Left ventricle myocardium inferior (tissue), 1 donor: ENCODE data around the gene MCFD2. TPM values are rescaled to one million over a fixed set of nuclear protein-coding genes. Genes with fewer than 3 reads are reported as not detected.

Experiments
- DNase-seq: peaks from one replicate; pipeline ENCODE4 v3.0.0-alpha.2; 2020
- H3K27ac ChIP-seq: fragments of 200-600 bp; replicated peaks from 2 replicates; pipeline ENCODE4 v1.8.0; 2021
- H3K27me3 ChIP-seq: fragments of 200-600 bp; 2 replicates; pipeline ENCODE4 v1.8.0; 2021; ENCODE audit warnings: low read depth
- H3K36me3 ChIP-seq: fragments of 200-600 bp; 2 replicates; pipeline ENCODE4 v1.8.0; 2021
- H3K4me1 ChIP-seq: fragments of 200-600 bp; 2 replicates; pipeline ENCODE4 v1.8.0; 2021
- H3K4me3 ChIP-seq: fragments of 200-600 bp; 2 replicates; pipeline ENCODE4 v1.8.0; 2021; ENCODE audit warnings: mild to moderate bottlenecking, moderate library complexity
- H3K9me3 ChIP-seq: fragments of 200-600 bp; replicated peaks from 2 replicates; pipeline ENCODE4 v1.8.0; 2021
- CTCF ChIP-seq: fragments of 200-600 bp; IDR thresholded peaks from 2 replicates; pipeline ENCODE4 v1.8.0; 2021; ENCODE audit warnings: antibody characterized with exemption, mild to moderate bottlenecking, borderline replicate concordance
- intact Hi-C: fragments of 100-400 bp; cut with micrococcal nuclease; formaldehyde crosslinking; loops from one replicate; pipeline ENCODE4 v1.11.0; 2022
- total RNA-seq: library from RNA; stranded (reverse); fragmentation: NEBNext Ultra II Directional; extraction: Animal tissue kit (Norgen Biotek cat#: 25700); gene quantifications from one replicate; pipeline ENCODE4 v1.2.1, GENCODE V29; 2021
- donor health status: DM: no; HTN: yes; CAD: no; lungs with severe emphysema.

MCFD2 gene
- total RNA-seq, 1 donor from 2014 or later: 61.2 TPM

- H3K27ac ChIP-seq: peak overlapping the region; percentile 57
- intact Hi-C loops: no loop called here
- H3K9me3 ChIP-seq: no peaks in the 10 kb centered on the region
- H3K4me1 ChIP-seq: peaks cover 19% of the 10 kb centered on the region
- no peak overlapping the region for H3K4me3 ChIP-seq
- no peak for TF ChIP-seq CTCF
- no peaks in the 10 kb centered on the region for H3K27me3 ChIP-seq
- no peaks in the 10 kb centered on the region for H3K36me3 ChIP-seq
- no peak for DNase-seq
These were observed 28.3 kb downstream of the MCFD2 start for GRCh38 chr2:46887028-46887885.

- intact Hi-C loops: no loop called here
- H3K9me3 ChIP-seq: no peaks in the 10 kb centered on the region
- no peaks in the 10 kb centered on the region for H3K36me3 ChIP-seq
- H3K27ac ChIP-seq: peak overlapping the region; percentile 59
- H3K4me1 ChIP-seq: peaks cover 27% of the 10 kb centered on the region
- DNase-seq: no peak
- no peaks in the 10 kb centered on the region for H3K27me3 ChIP-seq
- no peak for TF ChIP-seq CTCF
- H3K4me3 ChIP-seq: no peak overlapping the region
These were observed 29.2 kb downstream of the MCFD2 start for GRCh38 chr2:46886268-46887027.

GRCh38 chr2:46885376-46885775 lies 30.2 kb downstream of the MCFD2 start:
- H3K4me1 ChIP-seq: peaks cover 36% of the 10 kb centered on the region
- H3K27me3 ChIP-seq: no peaks in the 10 kb centered on the region
- peak overlapping the region; percentile 59 for H3K27ac ChIP-seq
- H3K9me3 ChIP-seq: no peaks in the 10 kb centered on the region
- no peak for TF ChIP-seq CTCF
- H3K36me3 ChIP-seq: no peaks in the 10 kb centered on the region
- no peak overlapping the region for H3K4me3 ChIP-seq
- intact Hi-C loops: no loop called here
- DNase-seq: no peak

GRCh38 chr2:46879511-46879910 lies 36.1 kb downstream of the MCFD2 start:
- no peak for DNase-seq
- TF ChIP-seq CTCF: no peak
- Histone ChIP-seq H3K27me3 (no peaks in the 10 kb centered on the region), H3K4me1 (peaks cover 60% of the 10 kb centered on the region), H3K4me3 (no peak overlapping the region), H3K36me3 (no peaks in the 10 kb centered on the region), H3K9me3 (no peaks in the 10 kb centered on the region), H3K27ac (peak overlapping the region; percentile 81)
- intact Hi-C loops: loop anchor here (5.0 kb wide), 1 partner anchor 77 kb away; no protein-coding TSS in a partner anchor

GRCh38 chr2:46878886-46879285 lies 36.7 kb downstream of the MCFD2 start:
- no peaks in the 10 kb centered on the region for H3K27me3 ChIP-seq
- peak; percentile 78 for DNase-seq
- TF ChIP-seq CTCF: no peak
- H3K27ac ChIP-seq: peak overlapping the region; percentile 81
- H3K9me3 ChIP-seq: no peaks in the 10 kb centered on the region
- H3K4me3 ChIP-seq: no peak overlapping the region
- H3K36me3 ChIP-seq: no peaks in the 10 kb centered on the region
- intact Hi-C loops: loop anchor here (5.0 kb wide), 1 partner anchor 77 kb away; no protein-coding TSS in a partner anchor
- peaks cover 67% of the 10 kb centered on the region for H3K4me1 ChIP-seq
